Measurements from ENCODE around the gene STYXL2. TPM values are rescaled to one million over a fixed set of nuclear protein-coding genes. Genes with fewer than 3 reads are reported as not detected.
A peak's percentile ranks its signal among the peaks of the same experiment; 100 is the strongest.

The STYXL2 gene
- total and polyA plus RNA-seq, 2 donors from 2014 or later = 0.38 TPM; not detected in 1

- no peak overlapping the region for H3K27ac ChIP-seq (ENCODE audit: low read depth in 2 of 2, low read length in 2 of 2)
- no peaks in the 10 kb centered on the region for H3K36me3 ChIP-seq (ENCODE audit: control insufficient read depth in 2 of 3, insufficient read depth in 3 of 3, low read length in 3 of 3)
- no peak overlapping the region for H3K9ac ChIP-seq (ENCODE audit: low read length in 3 of 3)
- TF ChIP-seq, protein P1, sequence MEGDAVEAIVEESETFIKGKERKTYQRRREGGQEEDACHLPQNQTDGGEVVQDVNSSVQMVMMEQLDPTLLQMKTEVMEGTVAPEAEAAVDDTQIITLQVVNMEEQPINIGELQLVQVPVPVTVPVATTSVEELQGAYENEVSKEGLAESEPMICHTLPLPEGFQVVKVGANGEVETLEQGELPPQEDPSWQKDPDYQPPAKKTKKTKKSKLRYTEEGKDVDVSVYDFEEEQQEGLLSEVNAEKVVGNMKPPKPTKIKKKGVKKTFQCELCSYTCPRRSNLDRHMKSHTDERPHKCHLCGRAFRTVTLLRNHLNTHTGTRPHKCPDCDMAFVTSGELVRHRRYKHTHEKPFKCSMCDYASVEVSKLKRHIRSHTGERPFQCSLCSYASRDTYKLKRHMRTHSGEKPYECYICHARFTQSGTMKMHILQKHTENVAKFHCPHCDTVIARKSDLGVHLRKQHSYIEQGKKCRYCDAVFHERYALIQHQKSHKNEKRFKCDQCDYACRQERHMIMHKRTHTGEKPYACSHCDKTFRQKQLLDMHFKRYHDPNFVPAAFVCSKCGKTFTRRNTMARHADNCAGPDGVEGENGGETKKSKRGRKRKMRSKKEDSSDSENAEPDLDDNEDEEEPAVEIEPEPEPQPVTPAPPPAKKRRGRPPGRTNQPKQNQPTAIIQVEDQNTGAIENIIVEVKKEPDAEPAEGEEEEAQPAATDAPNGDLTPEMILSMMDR (IDR thresholded peaks at IDR 0.05; ENCODE audit: borderline replicate concordance, extremely low read depth, insufficient read depth) = peak; percentile 72
- H3K4me3 ChIP-seq (ENCODE audit: low read length in 3 of 3) = no peak overlapping the region
- H3K4me1 ChIP-seq (ENCODE audit: control insufficient read depth in 2 of 3, insufficient read depth in 2 of 3, low read depth in 1 of 3, low read length in 3 of 3) = no peaks in the 10 kb centered on the region
- FAIRE-seq (no peak), DNase-seq (peak in 4 of 5 donors; percentile 65 to 88 (median 80))
- no peaks in the 10 kb centered on the region for H3K27me3 ChIP-seq (ENCODE audit: control insufficient read depth, insufficient read depth, low read length)
- intact Hi-C loops (cut with DNase I) = loop anchor here (10.0 kb wide), 1 partner anchor 142 kb away; no protein-coding TSS in a partner anchor
- H3K9me3 ChIP-seq (ENCODE audit: control insufficient read depth in 2 of 3, insufficient read depth in 1 of 3, low read length in 3 of 3) = no peaks in the 10 kb centered on the region
Measured at GRCh38 chr1:167057241-167057688, 36.6 kb upstream of the STYXL2 start.

DNA sequence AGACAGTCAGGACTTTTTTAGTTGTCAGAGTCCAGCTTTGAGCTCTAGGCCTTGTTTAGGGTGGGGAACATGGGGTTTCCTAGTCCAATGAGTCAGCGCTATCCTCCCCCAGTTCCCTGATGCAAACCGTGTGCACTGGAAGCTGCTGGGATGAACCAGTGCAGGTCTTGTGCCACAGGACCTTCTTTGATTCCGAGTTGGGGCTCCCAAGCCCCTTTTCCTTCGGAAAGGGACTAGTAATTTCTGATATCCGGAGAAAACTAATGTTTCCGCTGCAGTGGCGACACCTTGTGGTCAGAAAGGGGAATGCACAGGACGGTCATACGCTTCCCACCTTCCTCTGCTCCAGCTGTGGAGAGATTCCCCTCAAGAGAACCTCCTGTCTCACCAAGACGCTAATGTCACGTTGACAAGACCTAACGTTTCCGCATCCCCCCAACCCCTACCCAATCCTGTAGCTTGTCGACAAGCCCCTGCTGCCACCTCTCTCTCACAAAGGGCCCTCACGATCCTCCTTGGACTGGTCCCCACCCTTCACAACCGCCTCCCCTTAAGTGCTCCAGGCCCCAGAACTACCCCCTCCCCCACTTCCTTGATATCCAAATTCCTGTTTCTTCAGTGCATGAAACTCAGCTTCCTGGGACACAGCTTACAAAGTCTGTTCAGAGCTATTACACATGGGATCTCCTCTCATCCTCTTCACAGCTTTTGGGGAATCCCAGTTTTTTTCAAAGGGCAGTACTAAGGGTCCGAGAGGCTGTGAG, 34.6 kb upstream of the STYXL2 start:
- Histone ChIP-seq H3K36me3 (ENCODE audit: control insufficient read depth in 2 of 3, insufficient read depth in 3 of 3, low read length in 3 of 3) (no peaks in the 10 kb centered on the region), H3K4me3 (ENCODE audit: low read length in 3 of 3) (peak overlapping the region in 1 of 3 donors; percentile 2), H3K4me1 (ENCODE audit: control insufficient read depth in 2 of 3, insufficient read depth in 2 of 3, low read depth in 1 of 3, low read length in 3 of 3) (no peaks in the 10 kb centered on the region), H3K27ac (ENCODE audit: low read depth in 2 of 2, low read length in 2 of 2) (no peak overlapping the region), H3K9ac (ENCODE audit: low read length in 3 of 3) (no peak overlapping the region), H3K9me3 (ENCODE audit: control insufficient read depth in 2 of 3, insufficient read depth in 1 of 3, low read length in 3 of 3) (no peaks in the 10 kb centered on the region), H3K27me3 (ENCODE audit: control insufficient read depth, insufficient read depth, low read length) (no peaks in the 10 kb centered on the region)
- DNase-seq (peak in 4 of 5 donors; percentile 80 to 84 (median 82)), FAIRE-seq (no peak)
- intact Hi-C loops (cut with DNase I) = loop anchor here (10.0 kb wide), 1 partner anchor 144 kb away; no protein-coding TSS in a partner anchor
- TF ChIP-seq, protein P1 (IDR thresholded peaks at IDR 0.05; ENCODE audit: borderline replicate concordance, extremely low read depth, insufficient read depth) = peak; percentile 94

DNA sequence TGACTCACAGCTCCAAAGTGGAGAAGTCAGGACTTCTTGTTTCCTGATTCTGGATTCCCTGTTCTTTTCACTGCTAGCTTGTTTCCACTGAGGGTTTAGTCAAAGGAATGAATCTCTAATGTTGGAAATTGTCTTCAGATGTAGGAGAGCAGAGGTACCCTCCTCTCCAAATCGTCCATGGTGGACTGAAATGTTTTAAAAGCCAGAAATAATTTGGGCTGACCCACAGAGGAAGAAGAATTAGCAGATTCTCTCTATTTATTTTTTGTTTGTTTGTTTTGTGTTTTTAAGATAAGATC, 34.1 kb upstream of the STYXL2 start:
- no peaks in the 10 kb centered on the region for H3K9me3 ChIP-seq (ENCODE audit: control insufficient read depth in 2 of 3, insufficient read depth in 1 of 3, low read length in 3 of 3)
- no peaks in the 10 kb centered on the region for H3K27me3 ChIP-seq (ENCODE audit: control insufficient read depth, insufficient read depth, low read length)
- H3K4me3 ChIP-seq (ENCODE audit: low read length in 3 of 3) = no peak overlapping the region
- DNase-seq (no peak), FAIRE-seq (no peak)
- H3K36me3 ChIP-seq (ENCODE audit: control insufficient read depth in 2 of 3, insufficient read depth in 3 of 3, low read length in 3 of 3) = no peaks in the 10 kb centered on the region
- no peak overlapping the region for H3K27ac ChIP-seq (ENCODE audit: low read depth in 2 of 2, low read length in 2 of 2)
- intact Hi-C loops (cut with DNase I) = loop anchor here (10.0 kb wide), 2 partner anchors 145 to 385 kb away; no protein-coding TSS in a partner anchor
- H3K9ac ChIP-seq (ENCODE audit: low read length in 3 of 3) = no peak overlapping the region
- TF ChIP-seq, protein P1 (IDR thresholded peaks at IDR 0.05; ENCODE audit: borderline replicate concordance, extremely low read depth, insufficient read depth) = no peak
- no peaks in the 10 kb centered on the region for H3K4me1 ChIP-seq (ENCODE audit: control insufficient read depth in 2 of 3, insufficient read depth in 2 of 3, low read depth in 1 of 3, low read length in 3 of 3)

Data from kidney (tissue), 14 donors.